Activated naive CD4-positive, alpha-beta T cell treated with anti-CD3 and anti-CD28 coated beads, Interleukin-2, amount 50 U/mL, for 72 hours (primary cell): ENCODE measurements around the gene ITGB2. TPM values are rescaled to one million over a fixed set of nuclear protein-coding genes. Genes with fewer than 3 reads are reported as not detected.
"Not testable (repeated sequence)": the region's sequence is repeated elsewhere in the genome, so short reads cannot be mapped to it uniquely, and the experiment has no call there.

Source experiments
- ATAC-seq, 2 donors: fragments of 150-1000 bp; cut with Tn5 transposase; 2 replicates each; pipeline ENCODE4 v1.10.0; 2021; ENCODE audit warnings: mild to moderate bottlenecking in 2 of 2, moderate library complexity in 2 of 2
- DNase-seq, 2 donors: peaks; one replicate each; pipeline ENCODE4 v3.0.0; 2021 to 2022; ENCODE audit warnings: low spot score in 2 of 2
- H3K27ac Mint-ChIP-seq, 2 donors: one replicate each; pipeline ENCODE4 v1.8.0; 2022; ENCODE audit warnings: mild to moderate bottlenecking in 2 of 2, mixed read lengths in 2 of 2
- H3K36me3 Mint-ChIP-seq, 2 donors: one replicate each; pipeline ENCODE4 v1.8.0; 2022; ENCODE audit warnings: mixed read lengths in 2 of 2
- H3K9me3 Mint-ChIP-seq, 2 donors: one replicate each; pipeline ENCODE4 v1.8.0; 2022; ENCODE audit warnings: mixed read lengths in 2 of 2
- total RNA-seq, 2 donors: library from RNA; stranded (reverse); gene quantifications; one replicate each; pipeline ENCODE4 v1.2.3, GENCODE V29; 2022

The ITGB2 gene
- total RNA-seq, 2 donors from 2014 or later, result 151 to 272 TPM

DNA sequence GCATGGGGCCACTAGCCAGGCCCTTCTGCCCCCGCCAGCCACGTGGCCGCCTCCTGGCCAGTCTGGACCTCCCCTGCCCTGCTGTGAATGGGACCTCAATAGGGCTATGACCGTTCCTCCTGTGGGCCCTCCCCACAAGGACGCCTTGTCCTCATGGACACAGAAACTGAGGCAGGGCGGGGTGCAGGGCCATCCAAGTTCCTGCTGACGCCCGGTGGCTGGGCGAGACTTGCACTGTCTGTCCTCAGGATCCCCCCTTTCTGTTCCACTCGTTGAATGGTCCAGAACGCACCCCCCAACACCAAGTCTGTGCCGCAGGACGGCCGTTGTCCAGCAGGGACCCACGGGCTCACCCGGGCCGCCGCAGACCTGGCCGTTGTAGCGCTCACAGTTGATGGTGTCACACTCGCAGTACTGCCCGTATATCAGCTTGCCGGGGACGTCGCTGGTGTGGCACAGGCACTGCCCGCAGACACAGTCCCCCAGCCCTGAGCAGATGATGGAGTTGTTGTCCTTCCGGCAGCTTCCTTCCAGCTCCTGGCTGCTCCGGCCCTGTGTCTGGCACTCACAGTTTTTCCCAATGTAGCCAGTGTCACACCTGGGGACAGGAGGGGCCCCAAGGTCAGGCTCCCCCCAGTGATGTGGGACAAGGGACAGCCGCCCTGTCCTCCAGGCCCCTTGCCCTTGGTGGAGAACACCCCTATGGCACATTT, 30.9 kb downstream of the ITGB2 start:
- peaks cover 0 to 24% of the 10 kb centered on the region in 2 donors for H3K36me3 Mint-ChIP-seq
- ATAC-seq, result no peak
- no peak overlapping the region for H3K27ac Mint-ChIP-seq
- no peaks in the 10 kb centered on the region for H3K9me3 Mint-ChIP-seq
- DNase-seq, result no peak

GRCh38 chr21:44888581-44889550, 31.8 kb downstream of the ITGB2 start:
- Mint-ChIP-seq H3K9me3 (no peaks in the 10 kb centered on the region), H3K36me3 (peaks cover 0 to 24% of the 10 kb centered on the region in 2 donors), H3K27ac (no peak overlapping the region)
- DNase-seq (no peak), ATAC-seq (no peak)

DNA sequence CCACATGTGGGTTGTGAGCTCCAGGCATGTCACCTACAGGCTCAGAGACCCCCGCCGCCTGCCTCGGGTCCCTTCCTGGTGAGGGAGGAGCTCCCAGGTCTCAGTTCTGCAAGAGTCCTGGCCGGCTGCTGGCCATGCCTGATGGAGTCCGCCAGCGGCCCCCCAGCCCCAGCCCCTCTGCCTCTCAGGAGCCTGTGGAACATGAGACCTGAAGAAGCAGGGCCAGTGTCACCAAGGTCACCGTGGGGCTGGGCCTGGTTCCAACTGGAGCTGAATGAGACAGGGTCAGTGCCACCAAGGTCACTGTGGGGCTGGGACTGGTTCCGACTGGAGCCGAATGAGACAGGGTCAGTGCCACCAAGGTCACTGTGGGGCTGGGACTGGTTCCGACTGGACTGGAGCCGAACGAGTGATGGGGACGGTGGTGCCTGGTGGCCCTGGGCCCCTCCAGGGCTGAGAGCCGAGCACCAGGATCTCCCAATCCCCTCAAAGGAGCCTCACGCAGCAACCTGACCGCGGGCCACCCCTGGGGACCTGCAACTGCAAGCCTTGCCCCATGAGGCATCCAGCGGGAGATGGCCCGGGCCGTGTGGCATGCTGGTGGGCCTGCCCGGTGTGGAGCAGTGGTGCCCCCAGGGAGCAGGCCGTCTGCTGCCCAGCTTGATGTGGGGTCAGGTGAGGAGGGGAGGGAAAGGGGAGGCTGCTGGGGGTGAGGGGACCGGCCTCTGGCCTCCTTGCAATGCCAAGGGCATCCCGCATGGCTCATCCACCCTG, 32.7 kb downstream of the ITGB2 start:
- H3K36me3 Mint-ChIP-seq, result peaks cover 0 to 24% of the 10 kb centered on the region in 2 donors
- DNase-seq, result no peak

DNA sequence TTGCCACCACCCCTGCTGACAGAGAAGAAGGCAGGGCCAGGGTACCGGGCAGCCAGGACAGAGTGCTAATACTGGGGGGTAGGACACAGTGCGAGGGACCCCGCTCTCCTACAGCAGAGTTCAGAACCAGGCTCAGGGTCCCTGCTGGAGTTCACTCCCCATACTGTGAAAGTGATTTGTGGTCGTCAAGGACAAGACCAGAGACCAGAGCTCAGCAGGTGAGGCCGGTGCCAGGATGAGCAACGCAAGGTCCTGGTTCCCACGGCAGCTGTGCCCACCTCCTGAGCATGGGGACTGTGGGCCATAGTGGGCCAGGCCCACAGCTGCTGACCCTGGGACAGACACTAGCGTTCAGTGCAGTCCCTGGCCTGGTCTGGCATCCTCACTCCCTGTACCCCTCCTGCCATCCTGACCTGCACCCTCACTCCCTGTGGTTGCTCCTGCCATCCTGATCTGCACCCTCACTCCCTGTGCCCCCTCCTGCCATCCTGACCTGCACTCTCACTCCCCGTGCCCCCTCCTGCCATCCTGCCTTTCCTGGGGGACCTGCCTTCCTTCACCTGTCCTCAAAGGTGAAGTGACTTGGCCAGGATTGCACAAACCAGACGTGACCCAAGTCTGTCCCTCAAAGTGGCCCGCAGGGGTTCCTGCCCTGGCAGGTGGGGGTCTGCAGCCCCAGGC, 33.4 kb downstream of the ITGB2 start:
- H3K27ac Mint-ChIP-seq, result peak overlapping the region in 1 of 2 donors; percentile 74
- DNase-seq, result no peak

More for the DNA sequence above, 32.7 kb downstream of the ITGB2 start:
- peak overlapping the region in 1 of 2 donors; percentile 74 for H3K27ac Mint-ChIP-seq
- ATAC-seq, result no peak
- no peaks in the 10 kb centered on the region for H3K9me3 Mint-ChIP-seq

DNA sequence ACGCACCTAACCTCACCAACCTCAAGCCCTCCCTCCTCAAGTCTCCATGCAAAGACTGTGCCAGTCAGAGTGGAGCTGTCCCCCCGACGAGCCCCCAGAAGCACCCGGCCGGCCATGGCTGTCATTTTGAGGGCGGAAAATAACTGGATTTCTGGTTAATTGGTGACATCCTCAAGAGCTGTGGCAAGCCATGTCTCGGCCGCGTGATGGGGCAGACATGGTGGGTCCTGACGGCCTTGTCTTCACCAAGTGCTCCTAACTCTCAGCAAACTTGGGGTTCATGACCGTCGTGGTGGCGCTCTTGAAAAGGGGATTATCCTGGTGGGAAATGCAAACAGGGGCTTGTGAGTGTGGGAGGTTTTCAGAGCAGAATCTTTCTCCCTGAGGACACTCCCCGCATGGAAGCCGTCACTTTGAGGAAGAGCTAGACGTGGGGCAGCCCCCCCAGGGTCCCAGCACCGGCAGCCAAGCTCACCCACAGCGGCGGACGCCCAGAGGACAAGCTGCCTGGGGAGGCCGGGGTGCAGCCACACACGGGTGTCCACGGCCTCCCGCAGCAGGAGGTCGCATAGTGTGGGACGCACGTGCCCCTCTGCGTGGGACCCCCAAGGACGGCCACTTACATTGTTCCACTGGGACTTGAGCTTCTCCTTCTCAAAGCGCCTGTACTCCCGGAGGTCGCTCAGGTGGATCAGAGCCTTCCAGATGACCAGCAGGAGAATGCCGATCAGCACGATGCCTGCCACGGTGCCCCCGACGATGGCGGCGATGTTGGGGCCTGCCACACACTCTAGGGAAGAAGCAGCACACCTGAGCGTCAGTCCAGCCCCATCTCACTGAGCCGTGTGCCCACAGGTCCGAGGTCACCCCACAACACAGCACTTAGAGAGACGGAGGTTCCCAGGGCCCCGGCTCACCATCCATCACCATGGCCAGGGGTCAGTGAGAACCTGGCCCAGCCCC, 34.3 kb downstream of the ITGB2 start:
- Mint-ChIP-seq H3K36me3 (peaks cover 0 to 24% of the 10 kb centered on the region in 2 donors), H3K9me3 (no peaks in the 10 kb centered on the region), H3K27ac (no peak overlapping the region)
- ATAC-seq, result no peak
- DNase-seq, result no peak

More for the DNA sequence above, 33.4 kb downstream of the ITGB2 start:
- H3K9me3 Mint-ChIP-seq, result no peaks in the 10 kb centered on the region
- peaks cover 0 to 24% of the 10 kb centered on the region in 2 donors for H3K36me3 Mint-ChIP-seq
- no peak for ATAC-seq

DNA sequence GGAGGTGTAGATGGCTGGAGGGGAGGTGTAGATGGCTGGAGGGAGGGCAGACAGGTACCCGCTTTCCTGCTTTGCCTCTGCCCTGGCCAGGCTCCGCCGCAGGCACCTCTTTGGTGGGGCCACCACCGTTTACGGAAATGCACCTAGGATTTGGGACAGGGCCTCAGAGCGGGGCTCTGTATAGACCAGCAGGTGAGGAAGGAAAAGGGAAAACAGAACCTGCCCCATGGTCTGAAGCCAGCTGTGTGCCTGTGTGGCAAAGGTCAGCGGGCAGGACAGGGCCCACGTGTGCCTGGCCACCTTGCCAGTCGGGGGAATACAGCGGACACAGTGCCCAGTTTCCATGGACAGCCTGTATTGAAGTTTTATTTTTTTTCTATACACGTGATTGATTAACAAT, 35.1 kb downstream of the ITGB2 start:
- ATAC-seq, result no peak
- DNase-seq, result no peak
- Mint-ChIP-seq H3K27ac (no peak overlapping the region), H3K9me3 (no peaks in the 10 kb centered on the region), H3K36me3 (peaks cover 0 to 24% of the 10 kb centered on the region in 2 donors)

GRCh38 chr21:44884097-44884496, 36.6 kb downstream of the ITGB2 start:
- peaks cover 0 to 24% of the 10 kb centered on the region in 2 donors for H3K36me3 Mint-ChIP-seq
- no peaks in the 10 kb centered on the region for H3K9me3 Mint-ChIP-seq
- DNase-seq (no peak), ATAC-seq (peak in 1 of 2 donors; percentile 9)
- peak overlapping the region; percentile 7 to 51 for H3K27ac Mint-ChIP-seq

DNA sequence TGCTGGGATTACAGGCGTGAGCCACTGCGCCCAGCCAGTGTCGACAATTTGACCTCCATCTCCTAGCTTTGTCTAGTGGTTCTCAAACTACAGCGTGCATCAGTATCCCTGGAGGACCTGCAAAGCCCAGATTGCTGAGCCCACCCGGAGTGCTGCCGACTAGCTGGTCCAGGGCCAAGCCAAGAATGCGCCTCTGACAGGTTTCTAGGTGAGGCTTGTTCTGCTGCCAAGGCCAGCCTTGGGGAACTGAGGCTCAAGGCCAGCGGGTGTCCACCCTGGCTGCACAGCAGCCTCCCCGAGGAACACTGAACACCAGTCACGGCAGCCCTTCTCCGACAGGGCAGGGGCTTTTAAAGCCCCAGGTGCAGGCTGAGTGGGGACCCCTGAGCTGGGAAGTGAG, 37.4 kb downstream of the ITGB2 start:
- peaks cover 0 to 24% of the 10 kb centered on the region in 2 donors for H3K36me3 Mint-ChIP-seq
- peak overlapping the region; percentile 14 to 51 for H3K27ac Mint-ChIP-seq
- no peaks in the 10 kb centered on the region for H3K9me3 Mint-ChIP-seq
- ATAC-seq (no peak), DNase-seq (no peak)

DNA sequence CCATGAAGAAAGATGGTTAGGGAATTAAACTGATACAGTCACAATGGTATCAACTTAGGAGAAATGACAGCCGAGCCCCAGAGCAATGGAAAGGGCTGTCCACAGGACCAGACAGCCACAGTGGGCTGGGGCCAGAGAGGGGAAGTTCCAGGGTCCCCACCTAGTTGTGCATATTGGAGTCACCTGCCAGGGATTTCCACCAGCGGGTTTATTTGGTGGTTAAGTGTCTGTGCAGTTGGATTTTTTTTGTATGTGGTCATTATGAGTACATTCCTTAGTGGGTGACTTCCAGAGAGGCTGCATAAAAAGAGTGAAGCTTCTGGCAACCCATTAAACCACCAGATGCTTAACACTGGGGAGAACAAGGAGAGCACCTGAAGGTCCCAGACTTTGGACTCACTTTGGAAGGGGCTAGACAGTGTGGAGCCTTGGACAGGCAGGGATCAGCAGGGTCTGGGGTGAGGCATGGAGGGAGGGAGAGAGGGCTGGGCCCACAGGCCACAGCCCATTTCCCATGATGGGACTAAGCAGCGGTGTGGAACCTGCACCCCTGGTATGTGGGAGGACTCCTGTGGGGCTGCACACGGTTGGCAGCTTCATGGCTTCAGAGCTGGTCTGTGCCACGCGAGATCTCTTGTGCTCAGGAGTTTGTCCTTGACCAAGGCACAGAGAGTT, 39.4 kb downstream of the ITGB2 start:
- Mint-ChIP-seq H3K36me3 (peaks cover 0 to 9% of the 10 kb centered on the region in 2 donors), H3K9me3 (no peaks in the 10 kb centered on the region), H3K27ac (peak overlapping the region; percentile 18 to 73)
- ATAC-seq (peak; percentile 34 to 78), DNase-seq (no peak)

DNA sequence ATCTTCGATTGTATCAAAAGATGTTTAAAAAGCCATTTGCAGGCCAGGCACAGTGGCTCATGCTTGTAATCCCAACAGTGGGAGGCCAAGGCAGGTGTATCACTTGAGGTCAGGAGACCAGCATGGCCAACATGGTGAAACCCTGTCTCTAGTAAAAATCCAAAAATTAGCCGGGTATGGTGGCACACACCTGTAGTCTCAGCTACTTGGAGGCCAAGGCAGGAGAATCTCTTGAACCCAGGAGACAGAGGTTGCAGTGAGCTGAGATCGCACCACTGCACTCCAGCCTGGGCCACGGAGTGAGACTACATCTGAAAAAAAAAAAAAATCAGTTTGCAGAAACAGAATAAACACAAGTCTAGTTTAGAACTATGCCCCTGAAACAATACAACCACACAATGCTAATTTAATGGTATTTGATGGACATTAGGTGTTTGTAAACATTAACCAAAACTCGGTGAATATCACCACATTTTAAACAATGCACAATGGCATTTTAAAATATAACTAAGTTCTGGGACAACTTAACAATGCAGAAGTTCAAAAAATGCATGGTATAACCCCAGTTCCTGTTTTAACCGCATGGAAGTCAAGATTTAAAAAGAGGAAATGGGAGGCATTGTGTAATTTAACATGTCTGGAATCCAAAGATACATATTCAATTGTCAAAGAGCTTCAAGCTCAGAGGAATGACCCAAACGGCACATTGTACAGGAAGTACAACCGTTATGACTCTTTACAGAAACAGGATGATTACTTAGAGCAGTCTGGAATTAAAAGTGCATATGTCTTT, 40.1 kb downstream of the ITGB2 start:
- no peaks in the 10 kb centered on the region for H3K9me3 Mint-ChIP-seq
- DNase-seq, result no peak
- ATAC-seq, result peak in 1 of 2 donors; percentile 27
- peak overlapping the region; percentile 18 to 73 for H3K27ac Mint-ChIP-seq
- peaks cover 0 to 2% of the 10 kb centered on the region in 2 donors for H3K36me3 Mint-ChIP-seq

DNA sequence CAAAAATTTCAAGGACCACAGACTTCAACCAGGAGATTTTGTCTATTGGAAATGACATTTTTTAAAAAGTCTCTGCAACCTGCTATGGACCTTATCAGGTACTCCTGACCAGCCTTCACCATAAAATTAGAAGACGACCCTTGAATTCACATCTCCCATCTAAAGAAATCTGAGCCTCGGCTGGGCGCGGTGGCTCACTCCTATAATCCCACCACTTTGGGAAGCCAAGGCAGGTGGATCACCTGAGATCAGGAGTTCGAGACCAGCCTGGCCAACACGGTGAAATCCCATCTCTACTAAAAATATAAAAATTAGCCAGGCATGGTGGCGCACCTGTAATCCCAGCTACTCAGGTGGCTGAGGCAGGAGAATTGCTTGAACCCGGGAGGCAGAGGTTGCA, 41.5 kb downstream of the ITGB2 start:
- DNase-seq, H3K27ac Mint-ChIP-seq: not testable (repeated sequence)

GRCh38 chr21:44878053-44878982, 42.4 kb downstream of the ITGB2 start:
- H3K36me3 Mint-ChIP-seq, result peaks cover 0 to 9% of the 10 kb centered on the region in 2 donors
- H3K27ac Mint-ChIP-seq, result no peak overlapping the region
- H3K9me3 Mint-ChIP-seq, result no peaks in the 10 kb centered on the region
- ATAC-seq (no peak), DNase-seq (no peak)

More for the DNA sequence above, 41.5 kb downstream of the ITGB2 start:
- H3K9me3 Mint-ChIP-seq, ATAC-seq, H3K36me3 Mint-ChIP-seq: not testable (repeated sequence)
